ENCODE data around the gene ZNF224. TPM values are rescaled to one million over a fixed set of nuclear protein-coding genes. Genes with fewer than 3 reads are reported as not detected.

The ZNF224 gene
- total and polyA plus RNA-seq, 2 donors (not counting 1 experiment from before 2014, with no cell fraction given), result 30.7 to 96.1 TPM

DNA sequence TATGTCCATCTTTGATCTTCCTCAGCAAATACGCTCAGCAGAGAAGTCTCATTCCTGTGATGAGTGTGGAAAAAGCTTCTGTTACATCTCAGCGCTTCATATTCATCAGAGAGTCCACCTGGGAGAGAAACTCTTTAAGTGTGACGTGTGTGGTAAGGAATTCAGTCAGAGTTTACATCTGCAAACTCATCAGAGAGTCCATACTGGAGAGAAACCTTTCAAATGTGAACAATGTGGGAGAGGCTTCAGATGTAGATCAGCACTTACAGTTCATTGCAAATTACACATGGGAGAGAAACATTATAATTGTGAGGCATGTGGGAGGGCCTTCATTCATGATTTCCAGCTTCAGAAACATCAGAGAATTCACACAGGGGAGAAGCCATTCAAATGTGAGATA is 27.9 kb upstream of the ZNF224 start:
- Mint-ChIP-seq H3K27ac (no peak overlapping the region), H3K9me3 (ENCODE audit: insufficient read depth) (peaks cover 29% of the 10 kb centered on the region), H3K4me3 (no peak overlapping the region), H3K27me3 (no peaks in the 10 kb centered on the region), H3K4me1 (peaks cover 4% of the 10 kb centered on the region)
- Histone ChIP-seq H3K9me3 (ENCODE audit: control extremely low read depth in 1 of 3, control insufficient read depth in 2 of 3, insufficient read depth in 1 of 3, low read length in 2 of 3) (peaks cover 19 to 30% (median 23%) of the 10 kb centered on the region in 3 donors), H3K27ac (ENCODE audit: low read length in 2 of 2) (no peak overlapping the region), H2AFZ (ENCODE audit: insufficient read depth, low read depth, low read length, poor library complexity, severe bottlenecking) (no peak overlapping the region), H3K36me3 (replicated peaks in 1 of 2; ENCODE audit: control extremely low read depth in 1 of 2, control insufficient read depth in 1 of 2, extremely low read depth in 1 of 2, insufficient read depth in 2 of 2, low read length in 1 of 2) (peaks cover 3 to 27% of the 10 kb centered on the region in 2 experiments), H3K4me3 (ENCODE audit: control extremely low read depth in 1 of 5, extremely low read depth in 1 of 5, insufficient read depth in 1 of 5, low read depth in 2 of 5, low read length in 4 of 5) (no peak overlapping the region), H3K9ac (ENCODE audit: low read length) (no peak overlapping the region), H3K27me3 (replicated peaks in 1 of 4; ENCODE audit: control extremely low read depth in 1 of 4, control insufficient read depth in 3 of 4, insufficient read depth in 4 of 4, low read length in 3 of 4) (no peaks in the 10 kb centered on the region), H3K4me1 (ENCODE audit: control insufficient read depth in 2 of 2, insufficient read depth in 2 of 2, low read length in 2 of 2) (peaks cover 0 to under 1% of the 10 kb centered on the region in 2 donors), H4K20me1 (ENCODE audit: control insufficient read depth, insufficient read depth, low read length, poor library complexity, severe bottlenecking) (no peaks in the 10 kb centered on the region), H3K79me2 (ENCODE audit: control insufficient read depth, insufficient read depth, low read length) (no peaks in the 10 kb centered on the region), H3K4me2 (replicated peaks; ENCODE audit: low read depth, low read length, poor library complexity, severe bottlenecking) (no peak overlapping the region)
- CTCF ChIA-PET, result no interaction called here
- TF ChIP-seq EZH2 (IDR thresholded peaks at IDR 0.05; ENCODE audit: borderline replicate concordance, insufficient read depth, low read depth, low read length, poor library complexity, severe bottlenecking), result no peak
- TF ChIP-seq, protein P1, sequence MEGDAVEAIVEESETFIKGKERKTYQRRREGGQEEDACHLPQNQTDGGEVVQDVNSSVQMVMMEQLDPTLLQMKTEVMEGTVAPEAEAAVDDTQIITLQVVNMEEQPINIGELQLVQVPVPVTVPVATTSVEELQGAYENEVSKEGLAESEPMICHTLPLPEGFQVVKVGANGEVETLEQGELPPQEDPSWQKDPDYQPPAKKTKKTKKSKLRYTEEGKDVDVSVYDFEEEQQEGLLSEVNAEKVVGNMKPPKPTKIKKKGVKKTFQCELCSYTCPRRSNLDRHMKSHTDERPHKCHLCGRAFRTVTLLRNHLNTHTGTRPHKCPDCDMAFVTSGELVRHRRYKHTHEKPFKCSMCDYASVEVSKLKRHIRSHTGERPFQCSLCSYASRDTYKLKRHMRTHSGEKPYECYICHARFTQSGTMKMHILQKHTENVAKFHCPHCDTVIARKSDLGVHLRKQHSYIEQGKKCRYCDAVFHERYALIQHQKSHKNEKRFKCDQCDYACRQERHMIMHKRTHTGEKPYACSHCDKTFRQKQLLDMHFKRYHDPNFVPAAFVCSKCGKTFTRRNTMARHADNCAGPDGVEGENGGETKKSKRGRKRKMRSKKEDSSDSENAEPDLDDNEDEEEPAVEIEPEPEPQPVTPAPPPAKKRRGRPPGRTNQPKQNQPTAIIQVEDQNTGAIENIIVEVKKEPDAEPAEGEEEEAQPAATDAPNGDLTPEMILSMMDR (IDR thresholded peaks at IDR 0.05), result no peak
- ATAC-seq (ENCODE audit: low read depth) (no peak), DNase-seq (no peak)
- WGBS (ENCODE audit: insufficient coverage), result no CpG with 5 or more reads among the region's 3 CpGs
- POLR2A ChIA-PET, result interaction anchor here (0.6 kb wide), 1 partner anchor 165 kb away, joined by 3 read pairs; no protein-coding TSS in a partner anchor
- intact Hi-C loops (cut with micrococcal nuclease), result no loop called here

- H3K9ac ChIP-seq (ENCODE audit: low read length), result no peak overlapping the region
- peaks cover 33% of the 10 kb centered on the region for H3K9me3 Mint-ChIP-seq (ENCODE audit: insufficient read depth)
- ChIA-PET CTCF (no interaction called here), POLR2A (no interaction called here)
- H3K79me2 ChIP-seq (ENCODE audit: control insufficient read depth, insufficient read depth, low read length), result no peaks in the 10 kb centered on the region
- WGBS (ENCODE audit: insufficient coverage), result no CpG with 5 or more reads among the region's 1 CpG
- no peak for ATAC-seq (ENCODE audit: low read depth)
- H3K27ac ChIP-seq (ENCODE audit: low read length in 2 of 2), result no peak overlapping the region
- H4K20me1 ChIP-seq (ENCODE audit: control insufficient read depth, insufficient read depth, low read length, poor library complexity, severe bottlenecking), result no peaks in the 10 kb centered on the region
- intact Hi-C loops (cut with micrococcal nuclease), result no loop called here
- no peak overlapping the region for H3K4me3 ChIP-seq (ENCODE audit: control extremely low read depth in 1 of 5, extremely low read depth in 1 of 5, insufficient read depth in 1 of 5, low read depth in 2 of 5, low read length in 4 of 5)
- H3K4me2 ChIP-seq (replicated peaks; ENCODE audit: low read depth, low read length, poor library complexity, severe bottlenecking), result no peak overlapping the region
- H3K4me3 Mint-ChIP-seq, result no peak overlapping the region
- DNase-seq, result no peak
- H3K27me3 Mint-ChIP-seq, result no peaks in the 10 kb centered on the region
- H3K4me1 Mint-ChIP-seq, result peaks cover 25% of the 10 kb centered on the region
- H3K4me1 ChIP-seq (ENCODE audit: control insufficient read depth in 2 of 2, insufficient read depth in 2 of 2, low read length in 2 of 2), result peaks cover 13 to 16% of the 10 kb centered on the region in 2 donors
- peaks cover 17 to 30% (median 19%) of the 10 kb centered on the region in 3 donors for H3K9me3 ChIP-seq (ENCODE audit: control extremely low read depth in 1 of 3, control insufficient read depth in 2 of 3, insufficient read depth in 1 of 3, low read length in 2 of 3)
- no peak overlapping the region for H3K27ac Mint-ChIP-seq
- H3K27me3 ChIP-seq (replicated peaks in 1 of 4; ENCODE audit: control extremely low read depth in 1 of 4, control insufficient read depth in 3 of 4, insufficient read depth in 4 of 4, low read length in 3 of 4), result no peaks in the 10 kb centered on the region
- H3K36me3 ChIP-seq (replicated peaks in 1 of 2; ENCODE audit: control extremely low read depth in 1 of 2, control insufficient read depth in 1 of 2, extremely low read depth in 1 of 2, insufficient read depth in 2 of 2, low read length in 1 of 2), result peaks cover 0 to 7% of the 10 kb centered on the region in 2 experiments
- TF ChIP-seq, protein P1 (IDR thresholded peaks at IDR 0.05), result no peak
- no peak for TF ChIP-seq EZH2 (IDR thresholded peaks at IDR 0.05; ENCODE audit: borderline replicate concordance, insufficient read depth, low read depth, low read length, poor library complexity, severe bottlenecking)
- no peak overlapping the region for H2AFZ ChIP-seq (ENCODE audit: insufficient read depth, low read depth, low read length, poor library complexity, severe bottlenecking)
These were observed 24.7 kb upstream of the ZNF224 start for GRCh38 chr19:44069415-44069814.
